ENCODE measurements around the gene MSRB3.
"Not testable (repeated sequence)": the region's sequence is repeated elsewhere in the genome, so short reads cannot be mapped to it uniquely, and the experiment has no call there.

MSRB3 gene

DNA sequence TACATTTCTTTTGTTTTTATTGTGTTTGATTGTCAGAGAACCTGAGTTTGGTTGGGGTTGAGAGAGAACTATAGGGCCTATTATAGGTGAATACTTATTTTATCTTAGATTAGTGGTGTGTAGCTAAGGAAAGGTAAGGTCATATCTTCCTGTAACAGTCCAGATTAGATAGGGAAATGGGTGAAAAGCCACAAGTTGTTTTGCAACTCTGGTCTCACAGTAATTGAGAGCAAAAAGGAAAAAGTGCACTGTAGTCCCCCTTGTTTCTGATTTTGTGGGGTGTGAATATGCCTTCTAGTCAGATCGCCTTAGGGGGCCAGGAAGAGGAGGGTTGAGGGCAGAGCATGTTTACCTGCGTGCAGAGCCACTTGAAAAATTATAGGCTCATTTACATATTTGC, 8.9 kb downstream of the MSRB3 start:
- no peak for DNase-seq (ENCODE audit: low spot score)

GRCh38 chr12:65292241-65292640, 13.8 kb downstream of the MSRB3 start:
- no peak for DNase-seq (ENCODE audit: low spot score)

- DNase-seq (ENCODE audit: low spot score): no peak
Measured at GRCh38 chr12:65293735-65294134, 15.3 kb downstream of the MSRB3 start.

- DNase-seq (ENCODE audit: low spot score): no peak
Measured at GRCh38 chr12:65294641-65295262, 16.3 kb downstream of the MSRB3 start.

GRCh38 chr12:65296508-65297265, 18.2 kb downstream of the MSRB3 start:
- DNase-seq (ENCODE audit: low spot score): no peak

DNA sequence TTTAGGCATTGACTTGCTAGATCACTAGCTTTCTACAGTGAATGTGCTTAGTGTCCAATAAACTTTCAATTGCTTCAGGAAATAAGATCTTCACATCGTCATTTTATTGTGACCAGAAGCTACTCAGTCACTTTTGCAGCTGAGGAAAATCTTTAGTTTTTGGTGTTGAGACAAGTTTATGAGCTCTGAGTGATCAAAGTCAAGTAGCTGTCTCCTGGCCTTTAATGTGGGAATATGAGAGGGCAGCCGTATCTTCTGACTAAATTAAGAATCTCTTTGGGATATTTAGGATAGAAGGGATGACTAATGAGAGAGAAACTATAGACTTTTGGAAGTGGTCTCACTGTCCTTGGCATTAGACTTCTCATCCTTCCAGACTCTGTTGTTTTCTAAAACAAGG, 21.6 kb downstream of the MSRB3 start:
- no peak for DNase-seq (ENCODE audit: low spot score)

- DNase-seq (ENCODE audit: low spot score): no peak
Measured at GRCh38 chr12:65300679-65301349, 22.3 kb downstream of the MSRB3 start.

GRCh38 chr12:65302891-65303290, 24.4 kb downstream of the MSRB3 start:
- no peak for DNase-seq (ENCODE audit: low spot score)

- DNase-seq (ENCODE audit: low spot score): no peak
Measured at GRCh38 chr12:65305346-65305950, 27.0 kb downstream of the MSRB3 start.

- peak; percentile 21 for DNase-seq (ENCODE audit: low spot score)
Measured at GRCh38 chr12:65306366-65307168, 28.1 kb downstream of the MSRB3 start.

DNA sequence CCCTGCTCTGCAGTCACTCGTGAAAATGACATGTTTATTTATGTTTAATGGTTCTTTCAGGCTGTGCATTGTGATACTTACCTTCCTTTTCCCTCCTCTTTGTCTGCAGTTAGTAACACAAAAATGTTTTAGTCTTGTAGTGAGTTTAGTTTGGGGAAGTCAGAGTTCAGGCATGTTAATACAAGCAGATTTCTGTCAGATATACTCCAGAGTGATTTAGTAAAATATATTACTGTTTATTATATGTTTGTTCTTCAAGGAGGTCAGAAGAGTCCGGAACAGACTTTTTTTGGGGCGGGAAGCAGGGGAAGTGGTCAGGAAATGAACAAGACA, 28.7 kb downstream of the MSRB3 start:
- no peak for DNase-seq (ENCODE audit: low spot score)

DNA sequence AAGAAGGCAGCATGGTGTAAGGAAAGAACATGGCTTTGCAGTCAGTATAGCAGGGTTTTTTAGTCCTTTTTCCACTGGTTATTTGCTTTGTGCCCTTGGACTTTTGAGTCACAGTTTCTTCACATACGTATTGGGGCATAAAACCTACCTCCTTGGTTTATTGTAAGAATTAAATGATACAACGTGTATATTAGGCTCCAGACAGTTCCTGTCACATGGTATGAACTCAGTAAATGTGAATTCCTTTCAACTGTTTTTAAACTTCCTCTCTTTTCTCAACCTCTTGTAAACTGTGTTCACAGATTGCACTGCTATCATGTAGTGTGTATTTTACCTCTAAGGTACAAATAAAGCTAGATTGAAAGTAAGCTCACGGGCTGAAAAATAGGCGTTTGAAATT, 29.5 kb downstream of the MSRB3 start:
- no peak for DNase-seq (ENCODE audit: low spot score)

GRCh38 chr12:65308601-65309071, 30.2 kb downstream of the MSRB3 start:
- peak; percentile 32 for DNase-seq (ENCODE audit: low spot score)

DNA sequence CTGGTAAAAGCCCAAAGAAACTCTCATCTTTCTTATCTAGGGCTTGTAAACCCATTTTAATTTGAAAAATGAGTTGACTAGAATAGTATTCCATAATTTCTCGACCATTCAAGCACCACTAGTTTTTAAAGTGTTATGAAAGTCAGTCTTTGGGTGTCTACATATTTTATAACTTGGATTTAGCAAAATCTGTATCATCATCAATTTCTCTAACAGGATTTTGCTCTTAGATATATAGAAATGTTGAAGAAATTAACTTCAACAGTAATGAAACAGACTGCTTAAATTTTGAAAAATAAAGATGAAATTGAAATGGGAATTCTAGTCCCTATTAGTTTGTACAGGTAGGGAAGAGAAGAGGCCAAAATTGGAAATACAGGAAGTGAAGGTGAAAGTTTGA, 32.8 kb downstream of the MSRB3 start:
- DNase-seq (ENCODE audit: low spot score): no peak

DNA sequence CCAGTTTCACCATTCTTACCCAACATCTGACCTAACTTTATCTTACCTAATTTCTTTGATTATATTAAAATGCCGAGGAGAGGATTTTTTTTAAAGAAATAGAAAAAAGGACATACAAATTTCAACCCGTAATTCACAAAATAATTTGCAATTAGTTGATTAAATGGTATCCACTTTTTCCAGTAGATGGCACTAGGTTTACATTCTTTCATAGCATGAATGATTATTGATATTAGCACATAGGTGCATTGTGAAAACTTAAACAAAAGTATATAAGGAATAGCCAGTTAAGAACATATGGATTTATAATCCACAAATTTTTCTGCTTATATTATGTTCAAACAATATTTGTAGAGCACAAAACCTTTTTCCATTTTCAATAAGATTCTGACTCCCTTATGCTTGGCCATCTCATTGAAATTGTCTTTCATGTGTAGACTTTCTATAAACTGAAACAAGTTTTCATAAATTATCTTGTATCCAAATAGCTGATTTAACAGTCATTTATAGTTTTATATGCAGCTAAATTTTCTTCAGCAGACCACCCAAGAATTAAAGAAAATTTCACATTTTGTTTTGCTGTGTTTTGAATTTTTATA, 35.3 kb downstream of the MSRB3 start:
- peak; percentile 10 for DNase-seq (ENCODE audit: low spot score)

- not testable (repeated sequence) for DNase-seq (ENCODE audit: low spot score)
Measured at GRCh38 chr12:65315238-65315637, 36.8 kb downstream of the MSRB3 start.

DNA sequence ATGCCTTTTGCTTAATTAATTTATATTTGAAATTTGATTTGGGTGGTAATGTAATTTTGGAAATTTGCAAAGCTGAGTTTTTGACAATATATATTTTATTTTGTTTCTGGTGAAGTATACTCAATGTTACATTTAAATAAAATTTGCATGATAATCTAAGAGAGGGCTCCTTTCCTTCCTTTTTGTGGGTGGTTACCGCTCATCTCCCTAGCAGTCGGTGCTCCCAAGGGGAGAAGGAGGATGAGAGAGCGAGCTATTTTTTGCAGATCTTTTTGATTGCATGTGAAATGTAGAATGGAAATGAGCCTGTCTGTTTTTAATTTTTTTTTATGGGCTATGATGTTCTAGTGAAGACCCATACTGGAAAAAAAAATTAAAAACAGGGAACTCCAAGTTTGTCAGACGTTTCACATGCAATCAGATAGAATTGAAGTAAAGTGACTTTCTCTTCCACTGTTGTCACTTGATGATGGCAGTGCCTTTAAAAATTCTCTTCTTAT, 39.8 kb downstream of the MSRB3 start:
- DNase-seq (ENCODE audit: low spot score): no peak

DNA sequence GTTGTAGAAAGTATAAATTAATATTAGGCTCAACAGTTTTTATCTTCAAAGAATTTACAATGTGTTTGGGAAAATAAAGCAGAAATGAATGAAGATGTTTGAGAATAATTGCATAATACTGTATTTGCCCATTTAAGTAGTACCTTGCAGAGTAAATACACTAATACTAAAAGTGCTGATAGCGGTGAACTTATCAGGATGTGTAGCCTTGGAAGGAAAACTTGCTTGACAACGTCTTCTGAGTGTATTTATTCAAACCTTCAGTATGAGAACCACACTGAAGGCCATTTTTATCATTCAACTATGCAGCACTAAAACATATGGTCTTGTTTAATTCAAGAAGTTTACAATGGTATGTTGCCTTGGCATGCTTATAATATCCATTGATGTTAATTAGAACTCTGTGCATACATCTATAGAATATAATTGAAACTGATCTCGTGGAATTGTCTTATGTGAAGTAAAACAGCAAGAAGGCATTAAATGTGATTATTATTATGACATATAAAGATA, 41.3 kb downstream of the MSRB3 start:
- DNase-seq (ENCODE audit: low spot score): no peak

DNA sequence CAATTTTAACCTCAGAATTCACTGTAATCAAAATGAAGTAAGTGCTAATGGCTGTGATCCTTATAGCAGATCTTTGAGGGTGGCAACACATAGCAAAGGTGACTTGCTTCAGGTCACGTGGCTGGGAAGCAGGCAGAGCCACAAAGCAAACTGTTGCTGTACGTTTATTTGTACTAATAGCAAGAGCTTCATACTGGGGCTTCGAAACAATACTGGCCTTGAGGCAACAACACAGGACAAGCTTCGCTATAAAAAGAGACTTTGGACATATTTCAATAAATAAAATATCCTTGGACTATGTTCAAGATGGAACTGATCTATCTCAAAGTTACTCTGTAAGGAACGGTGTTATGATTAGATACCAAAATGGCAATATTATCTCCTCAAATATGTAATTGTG, 44.6 kb downstream of the MSRB3 start:
- no peak for DNase-seq (ENCODE audit: low spot score)

DNA sequence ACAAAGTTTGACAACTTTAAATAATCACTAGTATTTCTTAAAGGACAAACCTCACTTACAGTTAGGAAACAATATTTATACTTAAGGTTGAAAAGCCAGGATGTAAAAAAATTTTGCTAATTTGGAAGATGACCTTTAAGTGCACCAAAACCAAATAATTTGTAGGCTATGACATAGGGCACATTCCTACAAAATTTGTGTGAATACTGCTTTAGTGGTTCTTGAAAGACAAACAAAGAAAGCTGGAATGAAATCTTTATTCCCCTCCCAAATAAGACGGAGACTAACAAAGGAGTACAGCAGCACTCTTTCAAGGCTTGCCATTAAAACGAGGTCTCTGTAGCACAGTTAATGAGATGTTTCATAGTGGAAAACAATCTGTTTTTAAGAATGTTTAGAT, 45.6 kb downstream of the MSRB3 start:
- DNase-seq (ENCODE audit: low spot score): no peak

DNA sequence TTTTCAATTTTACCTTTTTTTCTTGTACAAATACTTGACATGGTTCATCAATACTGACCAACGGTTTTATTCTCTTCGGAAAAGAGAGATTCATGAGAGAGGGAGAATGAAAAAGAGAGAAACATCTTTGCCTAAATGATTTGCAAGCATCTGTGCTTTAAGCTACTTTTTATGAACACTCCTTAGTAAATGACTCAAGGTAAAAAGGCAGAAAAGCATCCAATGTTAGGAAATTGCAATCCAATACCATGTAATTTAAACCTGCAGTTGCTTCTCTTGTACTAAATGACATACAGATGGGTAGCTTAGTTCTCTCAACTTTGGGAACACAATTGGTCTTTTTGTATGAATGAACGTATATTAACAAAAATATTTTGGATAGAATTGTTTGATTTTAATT, 46.1 kb downstream of the MSRB3 start:
- DNase-seq (ENCODE audit: low spot score): no peak
